IPS DF 6.9 (cell line): ENCODE results near the gene PFDN5.
"Not testable (repeated sequence)": the region's sequence is repeated elsewhere in the genome, so short reads cannot be mapped to it uniquely, and the experiment has no call there.

ENCODE experiments used
- DNase-seq: peaks from one replicate; pipeline ENCODE4 v3.0.0-alpha.2; 2013; ENCODE audit warnings: low read depth, low spot score
- H3K27ac ChIP-seq: one replicate; pipeline ENCODE4 v1.5.1; 2013; ENCODE audit warnings: low read length, control low read depth
- H3K27me3 ChIP-seq: 2 replicates; pipeline ENCODE4 v1.6.1; 2013; ENCODE audit warnings: mild to moderate bottlenecking, low read length; ENCODE audit not compliant: control insufficient read depth, insufficient read depth
- H3K36me3 ChIP-seq: 2 replicates; pipeline ENCODE4 v1.6.1; 2013; ENCODE audit warnings: low read length; ENCODE audit not compliant: control insufficient read depth, insufficient read depth
- H3K4me1 ChIP-seq: 2 replicates; pipeline ENCODE4 v1.6.1; 2013; ENCODE audit warnings: low read length; ENCODE audit not compliant: control insufficient read depth, insufficient read depth
- H3K4me3 ChIP-seq: 2 replicates; pipeline ENCODE4 v1.5.1; 2013; ENCODE audit warnings: mild to moderate bottlenecking, low read length
- H3K9me3 ChIP-seq: 2 replicates; pipeline ENCODE4 v1.6.1; 2013; ENCODE audit warnings: low read length, inconsistent platforms; ENCODE audit not compliant: control insufficient read depth, insufficient read depth
- WGBS: extraction: QIAGEN DNeasy Blood & Tissue Kit; methylation state at CpG from one replicate; pipeline ENCODE4 v1.1.7; 2013; ENCODE audit warnings: mixed read lengths, missing lambda C conversion rate; ENCODE audit not compliant: insufficient read length, insufficient coverage; 5-methylcytosine and 5-hydroxymethylcytosine counted together

PFDN5 gene

GRCh38 chr12:53327435-53328042 is 32.2 kb downstream of the PFDN5 start:
- H3K36me3 ChIP-seq = no peaks in the 10 kb centered on the region
- H3K27me3 ChIP-seq = peaks cover 8% of the 10 kb centered on the region; the same call in 1 of the 2 replicates
- H3K9me3 ChIP-seq = no peaks in the 10 kb centered on the region
- WGBS = no CpG with 5 or more reads among the region's 3 CpGs
- no peak overlapping the region for H3K4me3 ChIP-seq
- DNase-seq = no peak
- peaks cover 2% of the 10 kb centered on the region; the same call in 1 of the 2 replicates for H3K4me1 ChIP-seq
- H3K27ac ChIP-seq = no peak overlapping the region

GRCh38 chr12:53328043-53328435 is 32.7 kb downstream of the PFDN5 start:
- H3K27ac ChIP-seq = no peak overlapping the region
- peak; percentile 31 for DNase-seq
- H3K4me1 ChIP-seq = peaks cover 2% of the 10 kb centered on the region; the same call in 1 of the 2 replicates
- H3K27me3 ChIP-seq = peaks cover 8% of the 10 kb centered on the region; the same call in 1 of the 2 replicates
- no CpG with 5 or more reads among the region's 16 CpGs for WGBS
- H3K36me3 ChIP-seq = no peaks in the 10 kb centered on the region
- H3K4me3 ChIP-seq = no peak overlapping the region
- no peaks in the 10 kb centered on the region for H3K9me3 ChIP-seq

GRCh38 chr12:53330671-53331070 is 35.3 kb downstream of the PFDN5 start:
- Histone ChIP-seq H3K4me1 (peaks cover 2% of the 10 kb centered on the region; the same call in 1 of the 2 replicates), H3K4me3 (no peak overlapping the region), H3K27ac (no peak overlapping the region), H3K36me3 (no peaks in the 10 kb centered on the region), H3K27me3 (peaks cover 8% of the 10 kb centered on the region; the same call in 1 of the 2 replicates), H3K9me3 (no peaks in the 10 kb centered on the region)
- no peak for DNase-seq
- WGBS = no CpG with 5 or more reads among the region's 5 CpGs

GRCh38 chr12:53332339-53332738 is 37.0 kb downstream of the PFDN5 start:
- not testable (repeated sequence) for H3K4me3 ChIP-seq, H3K4me1 ChIP-seq, H3K27me3 ChIP-seq, H3K36me3 ChIP-seq, H3K9me3 ChIP-seq, DNase-seq, H3K27ac ChIP-seq

- H3K9me3 ChIP-seq = no peaks in the 10 kb centered on the region
- WGBS = no CpG with 5 or more reads among the region's 15 CpGs
- no peak overlapping the region for H3K27ac ChIP-seq
- no peaks in the 10 kb centered on the region for H3K36me3 ChIP-seq
- no peak for DNase-seq
- peaks cover 1% of the 10 kb centered on the region; the same call in 1 of the 2 replicates for H3K4me1 ChIP-seq
- H3K27me3 ChIP-seq = no peaks in the 10 kb centered on the region; the same call in 1 of the 2 replicates
- no peak overlapping the region for H3K4me3 ChIP-seq
Observed at GRCh38 chr12:53332744-53333143, 37.4 kb downstream of the PFDN5 start.

GRCh38 chr12:53333289-53333688 is 37.9 kb downstream of the PFDN5 start:
- H3K27me3 ChIP-seq = no peaks in the 10 kb centered on the region
- WGBS = no CpG with 5 or more reads among the region's 4 CpGs
- H3K27ac ChIP-seq = no peak overlapping the region

GRCh38 chr12:53333845-53334244 is 38.5 kb downstream of the PFDN5 start:
- H3K27ac ChIP-seq = no peak overlapping the region
- H3K4me3 ChIP-seq = no peak overlapping the region
- WGBS = no CpG with 5 or more reads among the region's 7 CpGs
- no peaks in the 10 kb centered on the region for H3K9me3 ChIP-seq
- no peaks in the 10 kb centered on the region for H3K27me3 ChIP-seq
- H3K36me3 ChIP-seq = no peaks in the 10 kb centered on the region
- no peaks in the 10 kb centered on the region for H3K4me1 ChIP-seq
- no peak for DNase-seq

More at GRCh38 chr12:53333289-53333688, 37.9 kb downstream of the PFDN5 start:
- no peaks in the 10 kb centered on the region for H3K4me1 ChIP-seq
- DNase-seq = no peak
- no peaks in the 10 kb centered on the region for H3K36me3 ChIP-seq
- H3K9me3 ChIP-seq = no peaks in the 10 kb centered on the region
- no peak overlapping the region for H3K4me3 ChIP-seq

- Histone ChIP-seq H3K27ac (no peak overlapping the region), H3K27me3 (no peaks in the 10 kb centered on the region), H3K36me3 (no peaks in the 10 kb centered on the region), H3K9me3 (no peaks in the 10 kb centered on the region), H3K4me3 (no peak overlapping the region), H3K4me1 (no peaks in the 10 kb centered on the region)
- DNase-seq = no peak
- WGBS = no CpG with 5 or more reads among the region's 8 CpGs
Observed at GRCh38 chr12:53334822-53335221, 39.5 kb downstream of the PFDN5 start.

- WGBS = no CpG with 5 or more reads among the region's 15 CpGs
- no peak within 1 kb of the TSS for H3K4me3 ChIP-seq
- no peak for DNase-seq
Observed at GRCh38 chr12:53336181-53336681, 40.9 kb downstream of the PFDN5 start, which contains the start of gene SP7. SP7 (minus strand) TSS chr12:53336354; CDS start chr12:53335646, 708 bp downstream.

GRCh38 chr12:53338017-53338416 is 42.7 kb downstream of the PFDN5 start:
- H3K9me3 ChIP-seq = no peaks in the 10 kb centered on the region
- H3K4me3 ChIP-seq = no peak overlapping the region
- H3K27me3 ChIP-seq = no peaks in the 10 kb centered on the region
- no CpG with 5 or more reads among the region's 11 CpGs for WGBS
- DNase-seq = no peak
- no peak overlapping the region for H3K27ac ChIP-seq
- H3K36me3 ChIP-seq = no peaks in the 10 kb centered on the region
- no peaks in the 10 kb centered on the region for H3K4me1 ChIP-seq

More at GRCh38 chr12:53336181-53336681, 40.9 kb downstream of the PFDN5 start, which contains the start of gene SP7:
- H3K27me3 ChIP-seq = no peaks in the 10 kb centered on the region
- no peaks in the 10 kb centered on the region for H3K36me3 ChIP-seq
- no peaks in the 10 kb centered on the region for H3K9me3 ChIP-seq
- no peaks in the 10 kb centered on the region for H3K4me1 ChIP-seq
- H3K27ac ChIP-seq = no peak within 1 kb of the TSS

- DNase-seq = no peak
- Histone ChIP-seq H3K4me3 (no peak overlapping the region), H3K36me3 (no peaks in the 10 kb centered on the region), H3K27me3 (no peaks in the 10 kb centered on the region; the same call in 1 of the 2 replicates), H3K9me3 (no peaks in the 10 kb centered on the region), H3K4me1 (no peaks in the 10 kb centered on the region), H3K27ac (no peak overlapping the region)
- WGBS = no CpG with 5 or more reads among the region's 6 CpGs
Observed at GRCh38 chr12:53338916-53339315, 43.6 kb downstream of the PFDN5 start.
